Muscle layer of colon (tissue), 2 donors: ENCODE results near the gene TAOK1.

Experiments used
- H3K27ac ChIP-seq: one replicate; pipeline ENCODE4 v1.7.0; 2013; ENCODE audit warnings: low read depth, mild to moderate bottlenecking, low read length, moderate library complexity
- H3K27me3 ChIP-seq, 2 donors: one replicate each; pipeline ENCODE4 v1.7.0; 2013; ENCODE audit warnings: low read length in 2 of 2, mild to moderate bottlenecking in 2 of 2; ENCODE audit not compliant: insufficient read depth in 2 of 2, control insufficient read depth in 1 of 2
- H3K36me3 ChIP-seq: one replicate; pipeline ENCODE4 v1.7.0; 2013; ENCODE audit warnings: mild to moderate bottlenecking, low read length; ENCODE audit not compliant: insufficient read depth
- H3K4me1 ChIP-seq: one replicate; pipeline ENCODE4 v1.7.0; 2013; ENCODE audit warnings: mild to moderate bottlenecking, low read length; ENCODE audit not compliant: insufficient read depth
- H3K4me3 ChIP-seq, 2 donors: one replicate each; pipeline ENCODE4 v1.7.0; 2013; ENCODE audit warnings: low read length in 2 of 2, low read depth in 1 of 2, mild to moderate bottlenecking in 1 of 2, moderate library complexity in 1 of 2
- H3K9ac ChIP-seq: one replicate; pipeline ENCODE4 v1.7.0; 2013; ENCODE audit warnings: low read length
- H3K9me3 ChIP-seq: one replicate; pipeline ENCODE4 v1.7.0; 2013; ENCODE audit warnings: mild to moderate bottlenecking, low read length
- donor health status: abdominal sarcoma.
- donor health status: Adenocarcinoma of cecum.

Gene TAOK1

GRCh38 chr17:29567304-29567553 lies 177.1 kb downstream of the TAOK1 start:
- Histone ChIP-seq H3K9ac (peak overlapping the region; percentile 27), H3K27ac (peak overlapping the region; percentile 36), H3K4me3 (peak overlapping the region; percentile 65 to 88), H3K27me3 (no peaks in the 10 kb centered on the region), H3K4me1 (peaks cover 18% of the 10 kb centered on the region), H3K36me3 (peaks cover under 1% of the 10 kb centered on the region), H3K9me3 (no peaks in the 10 kb centered on the region)

DNA sequence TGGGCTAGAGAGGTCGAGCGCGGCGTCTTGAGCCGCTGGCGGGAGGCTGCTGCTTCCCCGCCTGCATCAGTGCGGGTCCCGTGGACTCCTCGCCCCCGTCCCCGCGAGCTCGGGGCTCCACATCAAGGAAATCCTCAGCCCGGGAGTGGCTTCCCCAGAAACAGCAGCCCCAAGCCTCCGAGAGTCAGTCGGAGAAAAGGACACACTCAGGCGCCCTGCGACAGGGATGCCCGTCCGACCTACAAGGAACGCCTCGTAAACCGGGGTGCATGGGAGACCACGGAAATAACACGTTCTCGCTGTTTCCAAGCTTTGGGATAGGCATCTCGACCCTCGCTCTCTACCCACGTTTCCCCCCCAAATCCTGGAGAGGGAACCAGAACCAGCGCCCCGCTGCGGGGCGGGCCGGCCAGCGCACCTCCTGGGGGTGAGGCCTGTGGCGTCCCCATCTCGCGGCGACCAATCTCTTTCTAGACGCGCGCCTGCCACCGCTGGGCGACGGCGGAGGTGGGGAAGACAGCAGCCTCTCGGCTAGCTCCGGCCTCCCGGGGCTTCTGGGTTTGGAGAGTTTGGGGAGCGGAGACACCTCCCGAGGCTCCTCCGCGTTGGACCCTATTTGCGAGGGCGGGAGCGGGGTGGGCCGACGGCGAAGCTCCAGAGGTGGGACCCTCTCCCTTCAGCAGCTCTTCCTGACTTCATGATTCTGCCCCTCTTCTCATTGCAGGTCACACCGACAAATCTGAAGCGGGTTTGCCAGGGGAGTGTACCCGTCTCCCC lies 177.6 kb downstream of the TAOK1 start:
- Histone ChIP-seq H3K27ac (peak overlapping the region; percentile 36), H3K36me3 (no peaks in the 10 kb centered on the region), H3K4me1 (peaks cover 19% of the 10 kb centered on the region)

DNA sequence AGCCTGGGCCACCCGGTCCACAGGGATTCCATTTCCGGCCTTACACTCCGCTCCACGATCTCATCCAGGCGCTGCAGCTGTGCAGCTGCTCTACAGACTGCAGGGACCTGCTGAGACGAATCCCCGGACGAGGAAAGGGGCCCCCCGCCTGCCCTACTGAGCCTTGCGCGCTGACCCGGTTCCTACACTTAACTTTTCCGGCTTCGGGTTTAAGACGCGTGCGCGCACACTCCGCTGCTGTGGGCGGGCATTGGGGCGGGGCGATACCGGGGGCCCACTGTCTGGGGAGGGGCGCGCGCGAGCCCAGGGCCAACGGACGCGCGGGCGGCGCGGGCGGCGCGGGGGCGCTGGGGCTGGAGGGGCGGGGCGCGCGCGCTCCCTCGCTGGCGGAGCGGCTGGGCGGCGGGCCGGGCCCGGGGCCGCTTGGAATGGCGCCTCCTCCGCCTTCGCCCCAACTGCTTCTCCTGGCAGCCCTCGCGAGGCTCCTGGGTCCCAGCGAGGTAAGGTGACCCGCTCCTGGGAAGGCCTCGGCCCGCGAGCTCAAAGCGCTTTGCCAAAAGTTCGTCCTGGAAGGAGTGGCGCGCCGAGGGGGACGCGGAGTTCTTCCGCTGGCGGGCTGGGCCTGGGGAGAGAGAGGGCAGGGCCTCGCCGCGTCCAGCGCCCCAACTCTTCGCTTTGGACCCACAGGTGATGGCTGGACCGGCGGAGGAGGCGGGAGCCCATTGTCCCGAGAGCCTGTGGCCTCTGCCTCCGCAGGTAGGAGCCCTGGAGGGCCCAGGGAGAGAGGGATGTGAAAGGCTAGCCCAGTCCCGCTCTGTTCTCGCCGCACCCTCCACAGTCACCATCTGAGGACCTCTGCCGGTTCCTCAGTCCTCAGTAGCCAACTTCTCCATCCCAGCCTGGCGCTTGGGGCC lies 178.4 kb downstream of the TAOK1 start, which contains the start of gene TP53I13:
TP53I13 (plus strand) TSS at position 371 of the 914 bp plus-strand sequence; CDS start at position 429, 58 bp downstream.
- H3K27me3 ChIP-seq = no peaks in the 10 kb centered on the region
- peak within 1 kb of the TSS; percentile 38 for H3K9ac ChIP-seq
- H3K27ac ChIP-seq = peak within 1 kb of the TSS; percentile 82
- H3K4me1 ChIP-seq = peaks cover 24% of the 10 kb centered on the region
- no peaks in the 10 kb centered on the region for H3K36me3 ChIP-seq
- peak within 1 kb of the TSS; percentile 68 to 88 for H3K4me3 ChIP-seq
- no peaks in the 10 kb centered on the region for H3K9me3 ChIP-seq

More for the DNA sequence above, 177.6 kb downstream of the TAOK1 start:
- H3K9me3 ChIP-seq = no peaks in the 10 kb centered on the region
- peak overlapping the region; percentile 27 for H3K9ac ChIP-seq
- no peaks in the 10 kb centered on the region for H3K27me3 ChIP-seq
- peak overlapping the region; percentile 65 to 88 for H3K4me3 ChIP-seq

- peak overlapping the region; percentile 68 to 73 for H3K4me3 ChIP-seq
- peaks cover 24% of the 10 kb centered on the region for H3K4me1 ChIP-seq
- H3K27ac ChIP-seq = peak overlapping the region; percentile 82
- H3K27me3 ChIP-seq = no peaks in the 10 kb centered on the region
- H3K9me3 ChIP-seq = no peaks in the 10 kb centered on the region
- peak overlapping the region; percentile 38 for H3K9ac ChIP-seq
- no peaks in the 10 kb centered on the region for H3K36me3 ChIP-seq
Measured at GRCh38 chr17:29569245-29569950, 179.2 kb downstream of the TAOK1 start.

- H3K36me3 ChIP-seq = peaks cover 6% of the 10 kb centered on the region
- H3K27me3 ChIP-seq = no peaks in the 10 kb centered on the region
- no peak overlapping the region for H3K9ac ChIP-seq
- H3K27ac ChIP-seq = no peak overlapping the region
- no peaks in the 10 kb centered on the region for H3K9me3 ChIP-seq
- peaks cover 22% of the 10 kb centered on the region for H3K4me1 ChIP-seq
- H3K4me3 ChIP-seq = no peak overlapping the region
Measured at GRCh38 chr17:29570521-29570920, 180.4 kb downstream of the TAOK1 start.

DNA sequence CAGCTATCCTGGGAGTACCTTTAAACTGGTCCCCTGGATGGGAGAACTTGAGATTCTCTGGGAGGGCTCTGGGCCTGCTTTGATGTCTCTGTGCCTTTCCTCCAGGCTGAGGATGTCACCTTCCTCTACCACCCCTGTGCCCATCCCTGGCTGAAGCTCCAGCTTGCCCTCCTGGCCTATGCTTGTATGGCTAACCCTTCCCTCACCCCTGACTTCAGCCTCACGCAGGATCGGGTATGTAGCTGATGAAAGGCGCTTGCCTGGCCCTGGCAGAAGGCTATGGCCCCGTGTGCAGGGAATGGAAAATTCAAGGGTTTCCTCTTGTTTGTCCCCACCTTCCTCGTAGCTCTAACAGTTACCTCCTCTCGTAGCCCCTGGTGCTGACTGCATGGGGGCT lies 181.3 kb downstream of the TAOK1 start:
- no peak overlapping the region for H3K9ac ChIP-seq
- H3K27ac ChIP-seq = no peak overlapping the region
- H3K4me1 ChIP-seq = peaks cover 19% of the 10 kb centered on the region

DNA sequence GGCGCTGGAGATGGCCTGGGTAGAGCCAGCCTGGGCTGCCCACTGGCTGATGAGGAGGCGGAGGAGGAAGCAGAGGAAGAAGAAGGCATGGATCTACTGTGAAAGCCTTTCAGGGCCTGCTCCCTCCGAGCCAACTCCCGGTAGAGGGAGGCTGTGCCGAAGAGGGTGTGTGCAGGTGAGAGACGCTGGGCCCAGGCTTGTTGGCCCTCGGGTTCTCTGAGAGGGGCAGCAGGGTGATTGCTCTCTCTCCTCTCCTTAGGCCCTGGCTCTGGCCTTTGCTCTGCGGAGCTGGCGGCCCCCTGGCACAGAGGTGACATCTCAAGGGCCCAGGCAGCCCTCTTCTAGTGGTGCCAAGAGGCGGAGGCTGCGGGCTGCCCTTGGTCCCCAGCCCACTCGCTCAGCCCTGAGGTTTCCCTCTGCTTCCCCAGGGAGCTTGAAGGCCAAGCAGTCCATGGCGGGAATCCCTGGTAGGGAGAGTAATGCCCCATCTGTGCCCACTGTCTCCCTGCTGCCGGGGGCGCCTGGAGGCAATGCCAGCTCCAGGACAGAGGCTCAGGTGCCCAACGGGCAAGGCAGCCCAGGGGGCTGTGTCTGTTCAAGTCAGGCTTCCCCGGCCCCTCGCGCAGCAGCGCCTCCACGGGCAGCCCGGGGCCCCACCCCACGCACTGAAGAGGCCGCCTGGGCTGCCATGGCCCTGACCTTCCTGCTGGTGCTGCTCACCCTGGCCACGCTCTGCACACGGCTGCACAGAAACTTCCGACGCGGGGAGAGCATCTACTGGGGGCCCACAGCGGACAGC lies 181.9 kb downstream of the TAOK1 start:
- H3K36me3 ChIP-seq = peaks cover 22% of the 10 kb centered on the region
- H3K27ac ChIP-seq = no peak overlapping the region
- H3K27me3 ChIP-seq = no peaks in the 10 kb centered on the region
- peak overlapping the region in 1 of 2 donors; percentile 13 for H3K4me3 ChIP-seq
- no peak overlapping the region for H3K9ac ChIP-seq
- peaks cover 21% of the 10 kb centered on the region for H3K4me1 ChIP-seq
- H3K9me3 ChIP-seq = no peaks in the 10 kb centered on the region

More for the DNA sequence above, 181.3 kb downstream of the TAOK1 start:
- Histone ChIP-seq H3K9me3 (no peaks in the 10 kb centered on the region), H3K27me3 (no peaks in the 10 kb centered on the region), H3K4me3 (no peak overlapping the region), H3K36me3 (peaks cover 16% of the 10 kb centered on the region)

DNA sequence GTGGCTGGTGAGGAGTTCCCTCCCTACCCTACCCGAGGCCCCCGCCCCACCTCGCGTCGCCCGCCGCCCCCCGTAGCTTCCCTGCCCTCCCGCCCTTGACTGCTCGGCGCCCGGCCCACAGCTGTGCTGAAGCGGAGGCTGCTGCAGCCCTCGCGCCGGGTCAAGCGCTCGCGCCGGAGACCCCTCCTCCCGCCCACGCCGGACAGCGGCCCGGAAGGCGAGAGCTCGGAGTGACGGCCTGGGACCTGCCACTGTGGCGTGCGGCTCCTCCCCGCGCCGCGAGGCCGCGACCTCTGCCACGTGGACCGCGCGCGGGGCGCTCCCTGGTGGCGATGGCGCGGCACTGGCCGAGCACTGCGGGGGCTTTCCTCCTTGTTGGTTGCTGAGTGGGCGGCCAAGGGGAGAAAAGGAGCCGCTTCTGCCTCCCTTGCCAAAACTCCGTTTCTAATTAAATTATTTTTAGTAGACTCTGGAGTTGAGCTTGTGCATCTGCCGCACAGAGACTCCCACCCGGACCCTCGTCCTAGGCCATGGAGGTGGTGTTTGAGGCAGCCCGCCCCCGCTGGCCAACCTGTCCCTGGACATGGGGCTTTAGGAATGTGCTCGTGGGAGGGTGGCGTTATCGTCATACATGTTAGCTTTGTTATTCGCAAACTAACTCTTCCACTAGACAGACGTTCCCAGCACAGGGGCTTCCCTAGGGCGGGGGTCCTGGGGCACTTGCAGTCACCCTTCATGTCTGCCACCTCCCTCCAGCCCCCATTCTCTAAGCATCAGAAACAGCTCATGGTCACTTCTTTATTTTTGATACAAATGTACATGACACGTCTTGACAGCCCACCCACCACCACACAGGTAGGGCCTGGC lies 182.8 kb downstream of the TAOK1 start:
- H3K4me1 ChIP-seq = peaks cover 30% of the 10 kb centered on the region
- no peaks in the 10 kb centered on the region for H3K27me3 ChIP-seq
- no peak overlapping the region for H3K27ac ChIP-seq
- H3K9ac ChIP-seq = no peak overlapping the region
- peaks cover 30% of the 10 kb centered on the region for H3K36me3 ChIP-seq
- peak overlapping the region in 1 of 2 donors; percentile 27 for H3K4me3 ChIP-seq
- H3K9me3 ChIP-seq = no peaks in the 10 kb centered on the region

GRCh38 chr17:29573558-29573869 lies 183.4 kb downstream of the TAOK1 start:
- Histone ChIP-seq H3K9ac (no peak overlapping the region), H3K4me3 (no peak overlapping the region), H3K4me1 (peaks cover 35% of the 10 kb centered on the region), H3K27me3 (no peaks in the 10 kb centered on the region), H3K9me3 (no peaks in the 10 kb centered on the region), H3K27ac (no peak overlapping the region), H3K36me3 (peaks cover 35% of the 10 kb centered on the region)
